ENCODE data around the gene PROZ.

The PROZ gene

GRCh38 chr13:113126265-113127150 lies 31.9 kb upstream of the PROZ start:
- TF ChIP-seq CTCF (conservative IDR thresholded peaks at IDR 0.05; ENCODE audit: low read length), result no peak

GRCh38 chr13:113129480-113129879 lies 29.0 kb upstream of the PROZ start:
- no peak for TF ChIP-seq CTCF (conservative IDR thresholded peaks at IDR 0.05; ENCODE audit: low read length)
- H3K4me3 ChIP-seq (ENCODE audit: low read length), result no peak overlapping the region
- DNase-seq (ENCODE audit: low read depth), result no peak

More at GRCh38 chr13:113126265-113127150, 31.9 kb upstream of the PROZ start:
- no peak for DNase-seq (ENCODE audit: low read depth)
- H3K4me3 ChIP-seq (ENCODE audit: low read length), result no peak overlapping the region

GRCh38 chr13:113129921-113130750 lies 28.3 kb upstream of the PROZ start:
- H3K4me3 ChIP-seq (ENCODE audit: low read length), result no peak overlapping the region
- no peak for TF ChIP-seq CTCF (conservative IDR thresholded peaks at IDR 0.05; ENCODE audit: low read length)
- DNase-seq (ENCODE audit: low read depth), result no peak

GRCh38 chr13:113135281-113135760 lies 23.1 kb upstream of the PROZ start:
- no peak for TF ChIP-seq CTCF (conservative IDR thresholded peaks at IDR 0.05; ENCODE audit: low read length)
- no peak overlapping the region for H3K4me3 ChIP-seq (ENCODE audit: low read length)
- no peak for DNase-seq (ENCODE audit: low read depth)

GRCh38 chr13:113137691-113138298 lies 20.7 kb upstream of the PROZ start:
- no peak overlapping the region for H3K4me3 ChIP-seq (ENCODE audit: low read length)
- no peak for DNase-seq (ENCODE audit: low read depth)
- no peak for TF ChIP-seq CTCF (conservative IDR thresholded peaks at IDR 0.05; ENCODE audit: low read length)

- H3K4me3 ChIP-seq (ENCODE audit: low read length), result no peak overlapping the region
- TF ChIP-seq CTCF (conservative IDR thresholded peaks at IDR 0.05; ENCODE audit: low read length), result no peak
- DNase-seq (ENCODE audit: low read depth), result no peak
Observed at GRCh38 chr13:113138792-113139551, 19.5 kb upstream of the PROZ start.

All from AG10803 (cell line).